ENCODE measurements around the gene INO80C.

The INO80C gene

DNA sequence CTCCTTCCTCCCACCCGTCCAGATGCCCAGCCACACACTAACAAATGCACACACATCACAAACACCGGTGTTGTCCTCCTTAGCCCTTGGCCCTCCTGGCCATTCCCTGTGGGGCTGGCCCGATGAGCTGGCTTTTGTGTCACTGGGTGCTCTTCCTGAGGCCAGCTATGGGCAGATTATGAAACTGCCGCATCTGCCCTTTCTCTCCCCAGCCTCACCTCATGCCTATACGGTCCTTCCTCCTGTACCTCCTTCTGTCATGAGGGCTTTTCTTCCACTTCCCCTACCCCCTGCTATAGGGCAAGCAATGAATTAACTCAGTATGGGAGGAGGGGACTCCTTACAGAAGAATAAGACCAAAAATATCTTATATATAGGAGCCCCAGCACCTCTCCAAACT, 10.3 kb upstream of the INO80C start:
- TF ChIP-seq, protein P1, sequence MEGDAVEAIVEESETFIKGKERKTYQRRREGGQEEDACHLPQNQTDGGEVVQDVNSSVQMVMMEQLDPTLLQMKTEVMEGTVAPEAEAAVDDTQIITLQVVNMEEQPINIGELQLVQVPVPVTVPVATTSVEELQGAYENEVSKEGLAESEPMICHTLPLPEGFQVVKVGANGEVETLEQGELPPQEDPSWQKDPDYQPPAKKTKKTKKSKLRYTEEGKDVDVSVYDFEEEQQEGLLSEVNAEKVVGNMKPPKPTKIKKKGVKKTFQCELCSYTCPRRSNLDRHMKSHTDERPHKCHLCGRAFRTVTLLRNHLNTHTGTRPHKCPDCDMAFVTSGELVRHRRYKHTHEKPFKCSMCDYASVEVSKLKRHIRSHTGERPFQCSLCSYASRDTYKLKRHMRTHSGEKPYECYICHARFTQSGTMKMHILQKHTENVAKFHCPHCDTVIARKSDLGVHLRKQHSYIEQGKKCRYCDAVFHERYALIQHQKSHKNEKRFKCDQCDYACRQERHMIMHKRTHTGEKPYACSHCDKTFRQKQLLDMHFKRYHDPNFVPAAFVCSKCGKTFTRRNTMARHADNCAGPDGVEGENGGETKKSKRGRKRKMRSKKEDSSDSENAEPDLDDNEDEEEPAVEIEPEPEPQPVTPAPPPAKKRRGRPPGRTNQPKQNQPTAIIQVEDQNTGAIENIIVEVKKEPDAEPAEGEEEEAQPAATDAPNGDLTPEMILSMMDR (conservative IDR thresholded peaks at IDR 0.05; ENCODE audit: low read depth): no peak
- ChIA-PET POLR2A (ENCODE audit: low non-redundant PET) (no interaction called here), CTCF (no interaction called here)
- H3K27ac ChIP-seq: no peak overlapping the region
- DNase-seq (ENCODE audit: low spot score): no peak

DNA sequence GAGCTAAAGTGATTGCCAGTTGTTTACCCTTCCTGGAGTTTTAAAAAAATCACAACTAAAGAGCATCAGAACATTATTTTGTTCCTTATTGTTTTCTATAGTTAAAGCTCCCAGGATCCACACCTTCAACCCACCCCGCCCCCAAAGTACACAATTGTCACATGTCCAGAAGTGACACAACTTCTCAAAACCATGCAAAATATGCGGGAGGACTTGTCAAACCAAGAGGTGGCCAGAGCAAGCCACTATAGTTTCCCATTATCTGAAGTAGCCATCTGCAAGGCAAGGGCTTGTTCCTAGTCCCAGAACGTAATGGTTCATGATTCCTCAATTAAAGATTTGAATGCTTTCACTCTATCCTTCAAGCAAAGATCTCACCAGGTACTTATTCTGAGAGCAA, 9.9 kb upstream of the INO80C start:
- DNase-seq (ENCODE audit: low spot score): no peak
- no peak overlapping the region for H3K27ac ChIP-seq
- ChIA-PET CTCF (no interaction called here), POLR2A (ENCODE audit: low non-redundant PET) (no interaction called here)
- TF ChIP-seq, protein P1 (conservative IDR thresholded peaks at IDR 0.05; ENCODE audit: low read depth): no peak

DNA sequence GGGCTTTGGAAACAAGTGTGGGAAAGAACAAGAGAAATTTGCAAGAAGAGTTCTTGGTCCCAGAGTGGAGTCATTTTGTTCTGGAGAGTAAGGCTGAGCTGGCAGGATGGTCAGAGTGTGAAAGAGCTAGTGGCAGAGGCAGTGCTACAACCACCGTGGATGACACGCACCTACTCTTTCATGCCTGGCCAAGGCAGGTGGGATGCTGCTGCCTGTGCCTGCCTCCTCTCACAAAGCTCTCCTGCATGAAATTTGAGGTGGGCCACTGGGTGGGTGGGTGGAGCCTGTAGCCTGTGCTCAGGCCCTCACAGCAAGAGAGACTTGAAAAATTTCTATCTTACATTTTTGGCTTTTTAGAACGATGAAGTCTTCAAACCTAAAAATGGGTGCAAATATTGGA, 9.4 kb upstream of the INO80C start:
- H3K27ac ChIP-seq: no peak overlapping the region
- DNase-seq (ENCODE audit: low spot score): no peak
- TF ChIP-seq, protein P1 (conservative IDR thresholded peaks at IDR 0.05; ENCODE audit: low read depth): no peak
- CTCF ChIA-PET: no interaction called here
- POLR2A ChIA-PET (ENCODE audit: low non-redundant PET): no interaction called here

DNA sequence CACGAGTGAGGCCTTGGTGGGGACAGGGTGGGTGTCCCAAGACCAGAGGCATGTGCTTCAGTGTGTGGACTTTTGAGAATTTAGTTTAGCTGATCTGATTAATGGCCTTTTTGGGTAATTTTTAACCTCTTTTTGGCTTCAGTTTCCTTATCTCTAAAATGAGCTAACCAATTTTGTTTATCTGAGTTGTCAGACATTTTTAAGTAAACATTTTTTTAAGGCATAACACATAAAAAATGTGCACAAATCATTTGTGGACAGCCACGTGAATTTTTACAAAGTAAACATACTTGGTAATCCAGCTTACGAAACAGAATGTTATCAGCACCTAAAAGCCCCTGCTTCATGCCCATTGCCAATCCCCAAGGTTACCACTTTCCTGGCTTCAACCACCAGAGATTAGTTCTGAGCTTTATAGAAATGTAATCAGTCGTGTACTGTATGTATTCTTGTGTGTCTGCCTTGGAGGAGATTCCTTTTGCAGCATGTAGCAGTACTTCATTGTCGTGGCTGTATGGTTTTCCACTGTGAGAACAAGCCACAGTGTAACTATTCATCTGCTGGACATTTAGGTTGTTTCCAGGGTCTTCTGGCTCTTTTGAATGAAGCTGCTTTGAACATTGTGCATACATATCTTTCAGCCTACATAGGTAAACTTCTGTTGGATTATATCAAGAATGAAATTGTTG, 8.4 kb upstream of the INO80C start:
- ChIA-PET POLR2A (ENCODE audit: low non-redundant PET) (no interaction called here), CTCF (no interaction called here)

DNA sequence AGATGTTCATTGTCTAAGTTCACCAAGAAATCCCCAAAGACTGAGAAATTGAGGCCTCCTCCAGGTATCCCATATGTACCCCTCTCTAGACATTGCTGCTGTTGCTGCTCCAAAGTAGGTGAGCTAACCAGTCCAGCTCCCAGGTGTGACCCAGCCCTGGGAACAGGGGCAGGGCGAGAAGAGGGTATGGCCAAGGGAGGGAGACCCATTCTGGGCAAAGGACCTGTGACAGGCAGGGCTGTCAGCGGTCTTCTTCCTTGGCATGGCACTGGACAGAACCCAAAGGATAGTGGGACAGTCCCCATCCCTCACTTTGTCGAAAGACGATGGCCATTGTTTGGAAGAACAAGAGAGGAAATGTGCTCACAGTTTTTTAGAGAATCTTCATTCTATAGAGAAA, 7.2 kb upstream of the INO80C start:
- ChIA-PET POLR2A (ENCODE audit: low non-redundant PET) (no interaction called here), CTCF (no interaction called here)
- TF ChIP-seq, protein P1 (conservative IDR thresholded peaks at IDR 0.05; ENCODE audit: low read depth): no peak

More for the DNA sequence above, 8.4 kb upstream of the INO80C start:
- no peak for DNase-seq (ENCODE audit: low spot score)
- TF ChIP-seq, protein P1 (conservative IDR thresholded peaks at IDR 0.05; ENCODE audit: low read depth): no peak
- H3K27ac ChIP-seq: no peak overlapping the region

DNA sequence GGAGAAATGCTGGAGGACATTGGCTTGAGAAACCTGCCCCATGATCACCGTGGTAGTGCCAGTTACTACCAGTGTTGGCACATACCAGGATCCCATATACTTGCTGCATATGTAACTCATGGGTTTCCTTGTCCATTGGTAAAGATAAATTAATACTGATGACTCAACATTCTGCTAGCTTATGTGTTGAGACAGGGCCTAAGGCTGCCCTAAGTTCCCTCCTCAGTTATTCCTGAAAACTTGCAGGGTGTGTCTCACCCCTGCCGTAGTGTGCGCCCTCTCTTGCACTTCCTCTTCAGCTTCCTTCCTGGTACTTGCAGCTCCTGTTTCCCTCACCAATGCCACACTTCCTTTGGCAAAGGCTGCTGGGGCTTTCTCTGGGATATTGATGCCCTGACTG, 4.3 kb upstream of the INO80C start:
- ChIA-PET POLR2A (ENCODE audit: low non-redundant PET) (no interaction called here), CTCF (no interaction called here)
- peak; percentile 39 for DNase-seq (ENCODE audit: low spot score)
- H3K27ac ChIP-seq: peak overlapping the region; percentile 75
- TF ChIP-seq, protein P1 (conservative IDR thresholded peaks at IDR 0.05; ENCODE audit: low read depth): no peak

More for the DNA sequence above, 7.2 kb upstream of the INO80C start:
- no peak for DNase-seq (ENCODE audit: low spot score)
- no peak overlapping the region for H3K27ac ChIP-seq

Data from RWPE1 (cell line).